Activated T-cell treated with anti-CD3 and anti-CD28 coated beads for 48 hours (primary cell): ENCODE data around the gene MYZAP.

ENCODE experiments used
- DNase-seq: peaks from one replicate; pipeline ENCODE4 v3.0.0-alpha.2; 2020; ENCODE audit warnings: low read depth

Gene MYZAP

DNA sequence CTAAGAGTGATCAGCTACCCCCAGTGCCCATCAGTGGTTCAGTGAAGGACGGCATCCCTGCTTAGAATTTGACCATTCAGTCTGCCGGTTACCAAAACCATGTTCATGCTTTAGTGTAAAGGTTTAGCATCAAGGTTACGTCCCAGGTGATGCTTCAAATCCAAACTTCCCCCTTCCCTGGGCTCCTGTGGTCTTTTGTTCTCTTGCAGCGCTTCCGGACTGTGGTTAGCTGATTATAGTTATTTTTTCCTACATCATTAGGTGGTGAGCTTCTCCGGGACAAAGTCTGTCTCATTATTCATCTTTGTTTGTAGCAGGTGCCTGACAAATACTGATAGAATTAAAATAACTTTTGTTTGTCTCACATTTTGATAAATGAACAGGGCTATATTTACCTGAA lies 28.3 kb upstream of the MYZAP start:
- DNase-seq, result no peak

DNA sequence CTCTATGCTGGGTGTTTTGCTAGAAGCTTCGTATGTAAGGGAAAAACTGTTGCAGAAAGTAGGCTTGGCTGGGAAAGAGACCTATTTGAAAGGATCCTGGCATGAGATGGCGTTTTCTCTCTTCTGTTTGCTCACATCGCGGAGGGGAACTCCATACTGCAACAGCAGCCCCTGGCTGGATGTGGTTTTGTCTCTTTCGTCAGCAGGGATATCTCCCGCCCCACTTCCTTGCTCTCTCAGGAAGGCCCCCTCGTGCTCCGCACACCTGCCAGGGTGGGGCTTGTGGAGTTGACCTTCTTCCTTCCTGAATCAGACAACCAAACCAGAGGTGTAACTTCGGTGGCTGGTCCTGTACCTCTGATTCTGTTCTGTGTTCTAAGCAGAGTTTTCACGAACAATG lies 26.4 kb upstream of the MYZAP start:
- DNase-seq, result no peak

GRCh38 chr15:57566834-57567233 lies 24.9 kb upstream of the MYZAP start:
- no peak for DNase-seq

DNA sequence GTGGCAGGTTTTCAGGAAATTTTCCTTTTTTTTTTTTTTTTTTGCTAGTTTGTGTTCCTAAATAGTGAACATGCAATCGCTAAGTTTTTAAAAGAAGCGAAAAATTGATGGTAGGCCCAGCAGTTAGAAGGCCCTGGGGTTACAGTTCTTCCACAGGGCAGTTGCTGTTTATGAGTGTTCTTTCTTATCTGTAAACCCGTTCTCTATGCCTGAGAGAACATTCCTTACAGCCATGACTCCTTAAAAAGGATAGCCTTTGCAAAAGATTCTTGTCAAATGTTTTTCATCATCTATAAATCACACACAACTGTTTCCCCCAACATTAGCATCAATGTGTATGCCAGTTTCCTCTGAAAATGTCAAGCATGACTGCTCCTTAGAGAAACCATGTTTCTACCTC lies 23.8 kb upstream of the MYZAP start:
- DNase-seq, result no peak

- DNase-seq, result no peak
These were observed 23.4 kb upstream of the MYZAP start for GRCh38 chr15:57568299-57568698.

- no peak for DNase-seq
These were observed 21.4 kb upstream of the MYZAP start for GRCh38 chr15:57570340-57570739.

- no peak for DNase-seq
These were observed 20.7 kb upstream of the MYZAP start for GRCh38 chr15:57570994-57571393.

- DNase-seq, result no peak
These were observed 20.0 kb upstream of the MYZAP start for GRCh38 chr15:57571725-57572124.

DNA sequence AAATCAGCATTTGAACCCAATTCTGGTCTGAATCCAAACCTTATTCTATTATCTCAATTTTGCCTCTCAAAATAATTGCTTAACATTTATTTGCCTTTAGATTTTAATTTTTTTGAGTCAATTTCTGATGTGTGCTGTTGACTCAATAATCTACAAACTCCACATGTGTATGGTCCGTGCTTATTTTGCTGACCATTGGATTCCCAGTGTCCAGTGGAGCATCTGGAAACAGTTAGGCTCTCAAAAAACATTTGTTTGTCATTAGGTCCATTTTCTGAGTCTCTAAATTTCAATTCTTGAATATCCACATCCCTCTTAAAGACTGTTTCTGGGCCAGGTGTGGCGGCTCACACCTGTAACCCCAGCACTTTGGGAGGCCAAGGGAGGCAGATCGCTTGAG lies 19.2 kb upstream of the MYZAP start:
- DNase-seq, result no peak

- no peak for DNase-seq
These were observed 18.6 kb upstream of the MYZAP start for GRCh38 chr15:57573151-57573550.

GRCh38 chr15:57575363-57575762 lies 16.3 kb upstream of the MYZAP start:
- no peak for DNase-seq

DNA sequence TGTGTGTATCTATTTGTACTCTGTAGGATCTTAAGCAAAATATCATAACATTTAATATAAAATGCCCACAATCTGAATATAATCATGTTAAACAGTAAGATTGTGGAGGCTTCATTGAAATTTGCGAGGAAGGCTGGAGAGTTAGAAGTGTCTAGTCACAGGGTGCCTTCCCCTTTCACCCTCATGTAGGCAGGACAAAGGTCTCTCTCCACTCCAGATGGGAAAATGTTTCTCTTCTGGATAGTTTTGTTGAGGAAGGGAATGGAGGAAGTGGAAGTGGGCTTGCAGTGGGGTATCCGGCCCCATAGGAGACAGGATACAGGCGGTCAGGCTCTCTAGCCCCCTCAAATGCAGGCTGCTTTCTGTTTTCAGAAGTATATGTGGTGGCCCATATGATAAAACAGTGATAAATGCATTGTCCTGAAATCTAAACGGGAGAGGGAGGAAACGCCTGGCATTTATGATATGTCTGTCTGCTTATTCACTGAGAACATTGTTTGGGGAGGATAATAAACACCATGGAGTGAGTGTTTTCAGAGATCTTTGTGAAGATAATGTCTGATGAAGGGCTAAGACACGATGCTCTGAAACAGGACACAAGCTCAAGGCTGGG lies 13.3 kb upstream of the MYZAP start:
- DNase-seq, result no peak

- DNase-seq, result no peak
These were observed 11.3 kb upstream of the MYZAP start for GRCh38 chr15:57580428-57580827.

GRCh38 chr15:57580866-57581265 lies 10.8 kb upstream of the MYZAP start:
- no peak for DNase-seq

DNA sequence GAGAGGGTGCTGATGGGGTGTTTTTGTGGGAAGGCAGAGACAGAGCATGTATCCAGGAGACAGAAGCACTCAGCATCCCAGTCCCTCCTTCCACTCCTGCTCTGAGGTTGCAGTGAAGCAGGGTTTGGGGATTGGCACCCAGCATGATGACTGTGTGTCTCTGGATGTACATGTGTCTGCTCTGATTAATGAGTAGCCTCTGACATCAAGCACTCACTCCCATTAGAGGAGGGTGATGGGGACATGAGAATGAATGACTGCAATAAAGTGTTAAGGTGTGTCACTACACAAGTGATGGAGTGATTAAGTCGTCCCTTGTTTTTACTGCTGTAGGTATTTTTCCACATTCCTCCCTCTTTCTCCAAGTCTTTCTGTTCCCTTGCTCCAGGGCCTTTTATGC lies 9.6 kb upstream of the MYZAP start:
- DNase-seq, result no peak

DNA sequence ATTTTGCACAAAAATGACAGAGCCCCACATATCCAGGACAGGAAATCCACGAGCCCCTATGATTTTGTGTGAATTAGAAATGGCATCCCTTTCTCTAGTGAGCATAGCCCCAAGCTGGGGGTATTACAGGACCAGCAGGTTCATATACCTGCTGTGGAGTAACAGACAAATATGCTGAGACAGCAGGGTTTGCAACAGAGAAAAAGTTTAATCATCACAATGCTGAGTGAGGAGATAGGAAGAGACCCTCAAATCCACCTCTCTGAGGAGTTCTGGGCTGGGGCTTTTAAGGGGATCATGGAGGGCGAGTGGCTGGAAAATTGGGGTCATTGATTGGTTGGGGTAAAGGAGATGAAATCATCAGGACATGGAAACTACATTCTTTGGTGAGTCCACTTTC lies 8.4 kb upstream of the MYZAP start:
- no peak for DNase-seq

DNA sequence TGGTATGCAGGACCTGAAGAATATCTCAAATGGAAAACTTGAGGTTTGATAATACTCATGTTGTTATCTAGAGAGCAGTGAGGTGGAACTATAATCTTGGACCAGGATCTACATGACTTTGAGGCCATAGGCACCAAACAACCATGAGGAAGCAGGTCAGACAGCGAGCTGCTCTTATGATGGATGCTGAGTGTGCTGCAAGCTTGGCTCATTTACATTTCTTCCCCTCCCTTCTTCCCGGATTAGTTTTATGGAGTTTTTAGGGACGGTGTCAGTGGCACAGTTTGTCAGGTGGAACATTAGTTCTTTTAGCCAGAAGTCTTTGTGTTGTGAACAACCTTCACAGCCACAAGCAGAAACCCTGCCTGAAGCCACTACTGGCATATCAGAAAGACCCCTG lies 8.0 kb upstream of the MYZAP start:
- DNase-seq, result no peak

- DNase-seq, result no peak
These were observed 4.9 kb upstream of the MYZAP start for GRCh38 chr15:57586661-57587424.

DNA sequence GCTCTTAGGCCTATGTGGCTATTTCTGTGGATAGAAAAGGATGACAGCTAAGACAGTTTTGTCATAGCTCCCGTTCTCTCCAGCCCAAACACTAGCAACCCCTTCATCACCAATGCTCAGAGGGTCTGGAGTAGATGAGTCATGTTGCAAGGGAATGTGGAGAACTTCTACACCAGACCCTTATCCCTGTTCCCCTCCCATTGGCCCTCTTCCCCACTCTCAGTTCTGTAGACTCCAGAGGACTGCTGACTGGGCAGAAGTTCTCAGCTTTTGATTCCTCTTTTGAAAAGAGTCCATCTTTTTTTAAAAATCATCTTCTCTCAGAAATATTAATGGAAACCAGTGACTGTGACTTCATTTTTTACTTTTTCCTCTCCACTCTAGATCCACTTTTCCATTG lies 2.4 kb upstream of the MYZAP start:
- no peak for DNase-seq

GRCh38 chr15:57589754-57590153 lies 1.9 kb upstream of the MYZAP start:
- DNase-seq, result no peak

GRCh38 chr15:57591237-57591821 lies 375 bp upstream of the MYZAP start:
- no peak for DNase-seq

DNA sequence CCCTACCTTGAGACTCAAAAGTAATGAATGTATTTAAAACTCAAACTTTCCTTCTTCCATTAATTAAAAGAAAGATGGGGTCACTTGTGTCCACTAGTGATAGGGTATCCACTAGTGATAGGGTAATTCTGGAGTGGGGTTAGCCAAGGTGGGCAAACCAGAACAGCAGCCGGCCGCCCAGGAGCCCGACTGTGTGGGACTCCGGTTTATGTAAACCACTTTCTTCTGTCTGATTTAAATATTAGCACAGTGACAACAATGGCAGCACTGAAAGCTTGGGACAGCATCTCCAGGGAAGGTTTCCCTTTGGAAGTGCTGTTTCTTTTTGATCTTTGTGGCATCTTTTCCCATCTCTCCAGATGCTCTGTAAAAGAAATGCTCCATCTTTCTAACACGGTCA lies 722 bp downstream of the MYZAP start:
- DNase-seq, result no peak

DNA sequence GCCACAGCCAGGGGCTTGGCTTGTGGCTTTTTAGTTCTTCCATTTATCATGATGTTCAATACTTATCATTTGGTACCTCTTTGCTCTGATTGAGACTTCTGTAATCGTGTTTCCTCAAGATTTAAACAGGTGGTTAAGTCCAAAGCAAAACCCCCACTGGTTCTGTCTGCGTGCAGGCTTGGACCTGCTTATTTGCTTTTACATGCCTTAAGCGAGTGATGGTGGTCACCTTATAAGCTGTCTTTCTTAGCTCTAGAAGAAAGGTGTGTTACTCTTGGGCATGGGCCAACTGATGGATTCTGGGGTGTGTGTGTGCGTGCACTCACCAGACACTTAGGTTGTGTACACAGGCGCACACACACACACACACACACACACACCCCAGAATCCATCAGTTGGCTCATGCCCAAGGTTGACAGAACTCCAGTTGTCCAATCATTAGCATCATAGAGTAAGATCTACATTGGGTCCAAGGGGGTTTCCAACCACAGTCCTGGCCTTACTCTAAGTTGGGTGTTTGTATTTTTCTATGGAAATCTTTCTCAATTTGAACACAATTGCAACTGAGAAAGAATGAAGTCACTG lies 1.2 kb downstream of the MYZAP start:
- no peak for DNase-seq
